Measurements from ENCODE around the gene INTS13.
A peak's percentile ranks its signal among the peaks of the same experiment; 100 is the strongest.
"Not testable (repeated sequence)": the region's sequence is repeated elsewhere in the genome, so short reads cannot be mapped to it uniquely, and the experiment has no call there.

INTS13 gene

GRCh38 chr12:26919216-26919555 lies 18.6 kb downstream of the INTS13 start:
- no peak overlapping the region for H3K4me3 ChIP-seq (ENCODE audit: control insufficient read depth, low read depth, low read length)
- no peak for TF ChIP-seq CTCF (IDR thresholded peaks at IDR 0.05; ENCODE audit: control insufficient read depth, insufficient read depth, low read depth, low read length, missing control alignments)
- DNase-seq (ENCODE audit: low read depth) = no peak

- DNase-seq (ENCODE audit: low read depth) = no peak
- TF ChIP-seq CTCF (IDR thresholded peaks at IDR 0.05; ENCODE audit: control insufficient read depth, insufficient read depth, low read depth, low read length, missing control alignments) = peak; percentile 32
- H3K4me3 ChIP-seq (ENCODE audit: control insufficient read depth, low read depth, low read length) = no peak overlapping the region
Observed at GRCh38 chr12:26918321-26919215, 19.2 kb downstream of the INTS13 start.

- no peak for TF ChIP-seq CTCF (IDR thresholded peaks at IDR 0.05; ENCODE audit: control insufficient read depth, insufficient read depth, low read depth, low read length, missing control alignments)
Observed at GRCh38 chr12:26906704-26907103, 31.1 kb downstream of the INTS13 start.

GRCh38 chr12:26906024-26906423 lies 31.8 kb downstream of the INTS13 start:
- no peak for DNase-seq (ENCODE audit: low read depth)
- no peak overlapping the region for H3K4me3 ChIP-seq (ENCODE audit: control insufficient read depth, low read depth, low read length)
- TF ChIP-seq CTCF (IDR thresholded peaks at IDR 0.05; ENCODE audit: control insufficient read depth, insufficient read depth, low read depth, low read length, missing control alignments) = no peak

More at GRCh38 chr12:26906704-26907103, 31.1 kb downstream of the INTS13 start:
- no peak overlapping the region for H3K4me3 ChIP-seq (ENCODE audit: control insufficient read depth, low read depth, low read length)
- no peak for DNase-seq (ENCODE audit: low read depth)

- DNase-seq (ENCODE audit: low read depth); H3K4me3 ChIP-seq (ENCODE audit: control insufficient read depth, low read depth, low read length): not testable (repeated sequence)
Observed at GRCh38 chr12:26903396-26903795, 34.4 kb downstream of the INTS13 start.

GRCh38 chr12:26896913-26897312 lies 40.9 kb downstream of the INTS13 start:
- no peak overlapping the region for H3K4me3 ChIP-seq (ENCODE audit: control insufficient read depth, low read depth, low read length)
- no peak for TF ChIP-seq CTCF (IDR thresholded peaks at IDR 0.05; ENCODE audit: control insufficient read depth, insufficient read depth, low read depth, low read length, missing control alignments)
- no peak for DNase-seq (ENCODE audit: low read depth)

GRCh38 chr12:26895672-26896071 lies 42.1 kb downstream of the INTS13 start:
- no peak overlapping the region for H3K4me3 ChIP-seq (ENCODE audit: control insufficient read depth, low read depth, low read length)
- no peak for DNase-seq (ENCODE audit: low read depth)
- no peak for TF ChIP-seq CTCF (IDR thresholded peaks at IDR 0.05; ENCODE audit: control insufficient read depth, insufficient read depth, low read depth, low read length, missing control alignments)

Data from AG09309 (cell line).